Measurements from ENCODE around the gene BHLHA15.

BHLHA15 gene

GRCh38 chr7:98211221-98211675 lies at the start of gene BHLHA15:
BHLHA15 (plus strand) TSS chr7:98211439; CDS start chr7:98212310, 871 bp downstream.
- no peak for DNase-seq

GRCh38 chr7:98162758-98163157 lies 48.5 kb upstream of the BHLHA15 start:
- no peak for DNase-seq

- no peak for DNase-seq
Observed at GRCh38 chr7:98163269-98163668, 48.0 kb upstream of the BHLHA15 start.

DNA sequence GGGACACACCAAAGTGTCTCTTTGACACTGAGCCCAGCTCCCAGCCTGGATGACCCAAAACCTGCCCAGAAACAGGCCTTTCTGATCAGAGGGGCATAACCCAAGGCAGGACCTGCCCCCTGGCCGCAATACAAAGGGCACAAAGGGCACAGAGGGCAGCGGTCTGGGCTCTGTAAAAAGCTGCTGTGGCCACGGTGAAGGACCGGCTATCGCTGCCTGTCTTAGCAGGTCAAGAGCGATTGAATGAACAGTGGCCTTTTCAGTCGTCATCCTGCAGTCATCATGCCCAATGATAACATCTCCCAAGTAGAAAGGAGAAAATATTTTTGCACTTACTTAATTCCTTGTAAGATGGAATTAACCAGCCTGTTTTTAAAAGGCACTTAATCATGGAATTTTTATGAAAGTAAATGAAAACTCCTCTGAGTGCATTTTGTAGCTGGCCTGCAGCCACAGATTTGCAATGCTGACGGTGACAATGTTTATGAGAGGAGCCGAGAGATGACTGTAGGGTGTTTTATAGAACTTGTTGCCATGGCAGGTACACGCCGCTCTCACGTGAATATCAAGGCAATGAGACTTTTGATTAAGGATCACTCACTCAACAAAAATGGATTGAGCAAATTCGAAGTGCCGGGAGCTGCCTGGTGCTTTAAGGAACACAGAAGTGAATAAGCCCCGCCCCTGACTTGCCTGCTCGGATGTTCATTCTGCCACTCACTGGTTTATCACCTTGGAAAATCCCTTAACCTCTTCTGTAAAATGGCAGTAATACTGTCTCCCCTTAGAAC lies 47.3 kb upstream of the BHLHA15 start:
- DNase-seq, result no peak

- DNase-seq, result peak in 1 of 2 experiments; percentile 2
Observed at GRCh38 chr7:98165827-98166667, 45.2 kb upstream of the BHLHA15 start.

DNA sequence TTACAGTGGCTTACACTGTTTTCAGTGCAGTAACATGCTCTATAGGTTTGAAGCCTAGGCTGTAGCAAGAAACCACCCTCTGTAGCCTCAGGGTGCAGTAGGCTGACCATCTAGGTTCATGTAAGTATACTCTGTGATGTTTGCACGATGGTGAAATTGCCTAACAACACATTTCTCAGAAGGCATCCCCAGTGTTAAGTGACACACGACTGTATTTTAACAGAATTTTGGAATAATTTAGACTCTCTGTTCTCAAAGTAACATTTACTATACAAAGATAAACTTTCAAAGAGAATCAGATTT lies 44.6 kb upstream of the BHLHA15 start:
- DNase-seq, result no peak

GRCh38 chr7:98167653-98168052 lies 43.6 kb upstream of the BHLHA15 start:
- no peak for DNase-seq

GRCh38 chr7:98168181-98168903 lies 42.9 kb upstream of the BHLHA15 start:
- DNase-seq, result peak in 1 of 2 experiments; percentile 60

GRCh38 chr7:98168904-98169621 lies 42.2 kb upstream of the BHLHA15 start:
- no peak for DNase-seq

- DNase-seq, result no peak
Observed at GRCh38 chr7:98170966-98171365, 40.3 kb upstream of the BHLHA15 start.

- DNase-seq, result no peak
Observed at GRCh38 chr7:98171449-98171848, 39.8 kb upstream of the BHLHA15 start.

DNA sequence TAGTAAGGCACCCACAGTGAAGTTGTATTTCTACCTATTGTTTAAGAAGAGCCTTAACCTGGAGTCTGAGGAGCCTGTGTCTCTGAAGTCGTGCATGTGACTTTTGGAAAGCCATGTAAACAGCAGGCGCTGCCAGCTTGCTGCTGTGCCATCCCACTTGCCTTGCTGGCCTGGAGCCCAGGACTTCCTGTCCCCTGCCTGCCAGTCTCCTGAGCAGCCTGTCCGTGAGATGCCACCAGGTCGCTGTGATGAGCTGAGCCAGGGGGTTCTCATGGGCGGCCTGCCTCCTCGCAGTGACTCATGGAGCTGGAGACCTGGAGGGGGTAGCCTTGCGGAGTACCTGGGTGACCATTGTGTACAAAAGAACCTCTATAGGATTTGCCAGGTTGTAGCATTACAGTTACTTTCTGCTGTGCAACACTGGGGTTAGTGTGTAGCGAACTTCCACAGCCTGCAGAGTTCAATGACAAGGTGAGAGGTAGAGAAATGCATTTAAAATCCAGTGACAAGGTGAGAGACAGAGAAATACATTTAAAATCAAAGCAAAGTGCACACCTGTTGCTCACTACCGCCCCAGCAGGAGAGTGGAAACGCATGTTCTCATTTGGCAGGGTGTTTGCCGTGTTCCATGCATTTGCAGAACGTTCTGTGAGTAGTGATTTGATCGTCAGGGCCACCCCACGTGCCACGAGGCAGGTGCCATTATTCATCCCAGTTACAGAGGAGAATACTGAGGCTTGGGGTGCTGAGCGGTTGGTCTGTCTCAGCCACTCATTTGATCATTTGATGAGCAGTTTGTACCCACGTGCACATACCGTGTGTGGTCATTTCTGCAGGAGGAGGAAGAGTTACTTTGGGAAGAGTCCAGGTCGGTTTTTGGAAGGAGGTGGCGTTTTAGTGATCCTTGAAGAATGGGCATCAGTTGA lies 36.6 kb upstream of the BHLHA15 start:
- no peak for DNase-seq

GRCh38 chr7:98175260-98175940 lies 35.8 kb upstream of the BHLHA15 start:
- DNase-seq, result no peak

- no peak for DNase-seq
Observed at GRCh38 chr7:98177553-98177952, 33.7 kb upstream of the BHLHA15 start.

DNA sequence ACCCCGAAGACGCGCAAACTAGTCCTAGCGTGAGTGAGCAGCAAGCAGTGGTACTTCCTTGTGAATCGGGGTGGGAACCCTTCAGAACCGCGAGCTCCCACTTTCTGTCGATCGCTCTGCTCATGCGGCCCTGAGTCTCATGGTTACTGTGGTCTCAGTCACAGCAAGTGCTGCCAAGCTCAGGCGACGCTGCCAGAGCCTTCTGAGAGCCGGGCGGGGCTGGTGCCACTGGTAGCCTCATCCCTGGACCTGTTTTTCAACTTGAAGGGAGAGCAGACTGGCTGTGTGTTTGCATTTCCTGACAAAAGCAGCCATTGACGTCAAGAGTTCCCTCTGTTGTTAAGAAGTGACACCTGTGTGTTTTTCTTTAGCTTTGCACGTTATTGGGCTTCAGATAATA lies 32.9 kb upstream of the BHLHA15 start:
- DNase-seq, result no peak

GRCh38 chr7:98178762-98179490 lies 32.3 kb upstream of the BHLHA15 start:
- DNase-seq, result no peak

GRCh38 chr7:98180751-98181150 lies 30.5 kb upstream of the BHLHA15 start:
- DNase-seq, result no peak

DNA sequence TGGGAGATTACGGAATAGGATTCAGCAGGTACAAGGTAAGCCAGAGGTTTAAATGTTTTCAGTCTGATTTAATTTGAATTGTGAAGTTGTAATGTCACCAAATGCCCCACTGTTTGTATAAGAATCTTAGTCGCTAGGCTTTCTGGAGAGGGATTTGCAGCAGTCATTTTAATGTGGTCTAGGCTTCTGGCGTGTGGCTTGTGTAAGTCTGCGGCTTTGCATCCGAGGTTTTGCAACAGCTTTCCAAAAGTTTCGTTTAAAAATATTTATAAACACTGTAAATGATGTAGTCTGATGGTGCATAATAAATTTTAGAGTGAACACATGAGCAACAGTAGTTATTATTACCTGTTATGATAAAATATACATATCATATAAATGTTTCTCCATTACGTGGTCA lies 26.1 kb upstream of the BHLHA15 start:
- no peak for DNase-seq

GRCh38 chr7:98186452-98187137 lies 24.6 kb upstream of the BHLHA15 start:
- no peak for DNase-seq

DNA sequence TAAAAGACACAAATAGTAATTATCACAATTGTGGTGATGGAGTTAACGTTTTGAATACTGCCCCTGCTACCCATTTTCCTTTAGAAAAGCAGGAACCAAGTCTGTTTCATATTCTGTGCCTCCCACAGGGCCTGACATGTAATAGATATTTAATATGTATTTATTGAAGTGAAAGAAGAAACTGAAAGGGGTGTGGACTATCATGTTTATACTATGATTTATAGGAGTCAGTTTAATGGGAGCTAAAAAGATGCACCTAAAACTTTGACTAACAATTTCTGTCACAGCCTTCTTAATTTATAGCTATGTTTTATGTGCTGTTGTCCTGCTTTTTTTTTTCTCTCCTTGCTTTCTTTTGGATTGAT lies 24.1 kb upstream of the BHLHA15 start:
- no peak for DNase-seq

Measured in SW 1271 (cell line).